ENCODE results near the gene KRTCAP2.

GRCh38 chr1:155183775-155184221, 10.7 kb upstream of the KRTCAP2 start:
- TF ChIP-seq CTCF (IDR thresholded peaks at IDR 0.05; ENCODE audit: low read depth, low read length, missing input control) = no peak
- TF ChIP-seq HNF4A (conservative IDR thresholded peaks at IDR 0.05) = no peak
- no peak for TF ChIP-seq RAD21 (IDR thresholded peaks at IDR 0.05)
- no peak for TF ChIP-seq MAX (IDR thresholded peaks at IDR 0.05)
- no peak for TF ChIP-seq GABPA (IDR thresholded peaks at IDR 0.05 in 1 of 2, conservative IDR thresholded peaks at IDR 0.05 in 1 of 2)
- no peak for TF ChIP-seq REST (IDR thresholded peaks at IDR 0.05)
- TF ChIP-seq EGR1 (IDR thresholded peaks at IDR 0.05; ENCODE audit: low read depth in 2 of 2) = no peak
- no peak for TF ChIP-seq YY1 (IDR thresholded peaks at IDR 0.05)
- no peak for TF ChIP-seq HNF4G (IDR thresholded peaks at IDR 0.05)
- no peak for TF ChIP-seq TAF1 (conservative IDR thresholded peaks at IDR 0.05)
- no peak for TF ChIP-seq RXRA (IDR thresholded peaks at IDR 0.05)
- no peak for TF ChIP-seq SP1 (IDR thresholded peaks at IDR 0.05)
- no peak for TF ChIP-seq FOXA1 (IDR thresholded peaks at IDR 0.05)
- no peak for TF ChIP-seq FOXA2 (IDR thresholded peaks at IDR 0.05)
